ENCODE measurements around the gene INKA1. TPM values are rescaled to one million over a fixed set of nuclear protein-coding genes. Genes with fewer than 3 reads are reported as not detected.

The INKA1 gene
- polyA plus RNA-seq, 1 donor (not counting 4 experiments of a cell fraction or from before 2014, with no cell fraction given): 10.1 TPM

GRCh38 chr3:49840388-49840787 is 37.3 kb downstream of the INKA1 start:
- dilution Hi-C loops (cut with MboI; ENCODE audit: extremely low pct_ligation_motif_present, low sequenced_read_pairs): no loop called here
- H3K27ac ChIP-seq (ENCODE audit: control insufficient read depth, insufficient read depth, low read length): no peak overlapping the region
- no peaks in the 10 kb centered on the region for H3K79me2 ChIP-seq (ENCODE audit: control insufficient read depth, insufficient read depth, low read length)
- no peak overlapping the region for H2AFZ ChIP-seq (ENCODE audit: control insufficient read depth, low read length)
- H3K4me1 ChIP-seq (ENCODE audit: control insufficient read depth, extremely low read depth, insufficient read depth, low read length): no peaks in the 10 kb centered on the region
- H3K9ac ChIP-seq (ENCODE audit: control insufficient read depth, extremely low read depth, insufficient read depth, low read length): no peak overlapping the region
- DNase-seq (ENCODE audit: low read depth, low spot score) (no peak), FAIRE-seq (no peak)
- no peaks in the 10 kb centered on the region for H3K9me1 ChIP-seq (ENCODE audit: control insufficient read depth, extremely low read depth, insufficient read depth, low read length)
- TF ChIP-seq, protein P1, sequence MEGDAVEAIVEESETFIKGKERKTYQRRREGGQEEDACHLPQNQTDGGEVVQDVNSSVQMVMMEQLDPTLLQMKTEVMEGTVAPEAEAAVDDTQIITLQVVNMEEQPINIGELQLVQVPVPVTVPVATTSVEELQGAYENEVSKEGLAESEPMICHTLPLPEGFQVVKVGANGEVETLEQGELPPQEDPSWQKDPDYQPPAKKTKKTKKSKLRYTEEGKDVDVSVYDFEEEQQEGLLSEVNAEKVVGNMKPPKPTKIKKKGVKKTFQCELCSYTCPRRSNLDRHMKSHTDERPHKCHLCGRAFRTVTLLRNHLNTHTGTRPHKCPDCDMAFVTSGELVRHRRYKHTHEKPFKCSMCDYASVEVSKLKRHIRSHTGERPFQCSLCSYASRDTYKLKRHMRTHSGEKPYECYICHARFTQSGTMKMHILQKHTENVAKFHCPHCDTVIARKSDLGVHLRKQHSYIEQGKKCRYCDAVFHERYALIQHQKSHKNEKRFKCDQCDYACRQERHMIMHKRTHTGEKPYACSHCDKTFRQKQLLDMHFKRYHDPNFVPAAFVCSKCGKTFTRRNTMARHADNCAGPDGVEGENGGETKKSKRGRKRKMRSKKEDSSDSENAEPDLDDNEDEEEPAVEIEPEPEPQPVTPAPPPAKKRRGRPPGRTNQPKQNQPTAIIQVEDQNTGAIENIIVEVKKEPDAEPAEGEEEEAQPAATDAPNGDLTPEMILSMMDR (optimal IDR thresholded peaks at IDR 0.05 in 1 of 3, IDR thresholded peaks at IDR 0.05 in 1 of 3, conservative IDR thresholded peaks at IDR 0.05 in 1 of 3; ENCODE audit: extremely low read depth in 1 of 3, insufficient read depth in 2 of 3, low read length in 3 of 3): no peak
- TF ChIP-seq EZH2 (IDR thresholded peaks at IDR 0.05; ENCODE audit: low read length): no peak
- H3K4me3 ChIP-seq (ENCODE audit: control insufficient read depth in 2 of 3, extremely low read depth in 1 of 3, insufficient read depth in 2 of 3, low read depth in 1 of 3, low read length in 3 of 3): no peak overlapping the region
- H4K20me1 ChIP-seq (ENCODE audit: control insufficient read depth, extremely low read depth, insufficient read depth, low read length): no peaks in the 10 kb centered on the region
- H3K27me3 ChIP-seq (ENCODE audit: control insufficient read depth, extremely low read depth, insufficient read depth, low read length): no peaks in the 10 kb centered on the region
- no peak overlapping the region for H3K4me2 ChIP-seq (ENCODE audit: control insufficient read depth, extremely low read depth, insufficient read depth, low read depth, low read length)
- H3K36me3 ChIP-seq (ENCODE audit: control insufficient read depth in 2 of 2, extremely low read depth in 1 of 2, insufficient read depth in 2 of 2, low read length in 2 of 2): peaks cover 0 to 12% of the 10 kb centered on the region in 2 experiments
- no peaks in the 10 kb centered on the region for H3K9me3 ChIP-seq (ENCODE audit: control insufficient read depth, low read depth, low read length)

DNA sequence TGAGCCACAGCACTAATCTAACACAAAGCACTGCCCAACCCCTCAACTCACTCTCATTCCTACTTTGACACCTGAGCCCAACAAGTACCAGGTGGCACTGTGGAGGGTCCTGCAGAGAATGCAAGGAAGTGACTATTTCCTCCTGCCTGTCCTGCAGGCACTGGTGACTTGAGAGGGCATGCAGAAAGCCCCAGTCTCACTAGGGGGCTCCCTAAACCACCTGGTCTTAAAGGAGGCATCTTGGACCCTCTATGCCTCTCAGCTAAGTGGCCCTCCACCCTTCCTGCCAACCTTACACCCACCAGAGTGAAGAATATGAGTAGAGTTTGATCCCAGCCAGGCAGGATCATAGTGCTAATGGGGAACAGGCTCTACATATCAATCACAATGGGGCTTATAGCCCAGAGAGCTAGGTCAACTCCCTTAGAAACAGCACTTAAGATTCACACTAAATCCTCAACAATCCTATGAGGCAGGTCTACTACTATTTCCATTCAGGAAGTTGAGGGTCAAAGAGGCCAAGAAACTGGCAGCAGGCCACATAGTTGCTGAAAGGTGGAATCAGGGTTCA is 38.1 kb downstream of the INKA1 start:
- peaks cover 0 to 12% of the 10 kb centered on the region in 2 experiments for H3K36me3 ChIP-seq (ENCODE audit: control insufficient read depth in 2 of 2, extremely low read depth in 1 of 2, insufficient read depth in 2 of 2, low read length in 2 of 2)
- H3K4me2 ChIP-seq (ENCODE audit: control insufficient read depth, extremely low read depth, insufficient read depth, low read depth, low read length): no peak overlapping the region
- dilution Hi-C loops (cut with MboI; ENCODE audit: extremely low pct_ligation_motif_present, low sequenced_read_pairs): no loop called here
- no peak overlapping the region for H3K27ac ChIP-seq (ENCODE audit: control insufficient read depth, insufficient read depth, low read length)
- no peaks in the 10 kb centered on the region for H3K79me2 ChIP-seq (ENCODE audit: control insufficient read depth, insufficient read depth, low read length)
- no peak overlapping the region for H2AFZ ChIP-seq (ENCODE audit: control insufficient read depth, low read length)
- no peak overlapping the region for H3K9ac ChIP-seq (ENCODE audit: control insufficient read depth, extremely low read depth, insufficient read depth, low read length)
- FAIRE-seq (no peak), DNase-seq (ENCODE audit: low read depth, low spot score) (no peak)
- H3K27me3 ChIP-seq (ENCODE audit: control insufficient read depth, extremely low read depth, insufficient read depth, low read length): no peaks in the 10 kb centered on the region
- H3K9me1 ChIP-seq (ENCODE audit: control insufficient read depth, extremely low read depth, insufficient read depth, low read length): no peaks in the 10 kb centered on the region
- no peaks in the 10 kb centered on the region for H3K4me1 ChIP-seq (ENCODE audit: control insufficient read depth, extremely low read depth, insufficient read depth, low read length)
- no peak for TF ChIP-seq EZH2 (IDR thresholded peaks at IDR 0.05; ENCODE audit: low read length)
- TF ChIP-seq, protein P1 (optimal IDR thresholded peaks at IDR 0.05 in 1 of 3, IDR thresholded peaks at IDR 0.05 in 1 of 3, conservative IDR thresholded peaks at IDR 0.05 in 1 of 3; ENCODE audit: extremely low read depth in 1 of 3, insufficient read depth in 2 of 3, low read length in 3 of 3): peak; percentile 22 to 60 (median 22)
- H4K20me1 ChIP-seq (ENCODE audit: control insufficient read depth, extremely low read depth, insufficient read depth, low read length): no peaks in the 10 kb centered on the region
- no peak overlapping the region for H3K4me3 ChIP-seq (ENCODE audit: control insufficient read depth in 2 of 3, extremely low read depth in 1 of 3, insufficient read depth in 2 of 3, low read depth in 1 of 3, low read length in 3 of 3)
- no peaks in the 10 kb centered on the region for H3K9me3 ChIP-seq (ENCODE audit: control insufficient read depth, low read depth, low read length)
